GM18867 (cell line): ENCODE measurements around the gene ESR2.
A peak's percentile ranks its signal among the peaks of the same experiment; 100 is the strongest.
"Not testable (repeated sequence)": the region's sequence is repeated elsewhere in the genome, so short reads cannot be mapped to it uniquely, and the experiment has no call there.

ENCODE experiments used
- ATAC-seq: cut with Tn5 transposase; IDR thresholded peaks from one replicate; pipeline ENCODE4 v1.9.1; 2021; ENCODE audit warnings: mild to moderate bottlenecking, moderate library complexity; ENCODE audit not compliant: unreplicated experiment

The ESR2 gene

GRCh38 chr14:64201296-64201695 is 92.9 kb downstream of the ESR2 start:
- no peak for ATAC-seq

GRCh38 chr14:64200170-64200569 is 94.0 kb downstream of the ESR2 start:
- no peak for ATAC-seq

- ATAC-seq: no peak
Measured at GRCh38 chr14:64198486-64198885, 95.7 kb downstream of the ESR2 start.

GRCh38 chr14:64197996-64198395 is 96.2 kb downstream of the ESR2 start:
- ATAC-seq: no peak

GRCh38 chr14:64196814-64197411 is 97.3 kb downstream of the ESR2 start:
- no peak for ATAC-seq

- ATAC-seq: no peak
Measured at GRCh38 chr14:64196056-64196455, 98.1 kb downstream of the ESR2 start.

- ATAC-seq: no peak
Measured at GRCh38 chr14:64195199-64195598, 99.0 kb downstream of the ESR2 start.

GRCh38 chr14:64194404-64194803 is 99.8 kb downstream of the ESR2 start:
- ATAC-seq: no peak

- no peak for ATAC-seq
Measured at GRCh38 chr14:64193821-64194220, 100.3 kb downstream of the ESR2 start.

- no peak for ATAC-seq
Measured at GRCh38 chr14:64191756-64192155, 102.4 kb downstream of the ESR2 start.

- ATAC-seq: no peak
Measured at GRCh38 chr14:64190974-64191502, 103.1 kb downstream of the ESR2 start.

GRCh38 chr14:64187331-64187730 is 106.8 kb downstream of the ESR2 start:
- no peak for ATAC-seq

- no peak for ATAC-seq
Measured at GRCh38 chr14:64186231-64187129, 107.7 kb downstream of the ESR2 start.

GRCh38 chr14:64185184-64185583 is 109.0 kb downstream of the ESR2 start:
- ATAC-seq: no peak

- no peak for ATAC-seq
Measured at GRCh38 chr14:64184103-64184729, 110.0 kb downstream of the ESR2 start.

- ATAC-seq: not testable (repeated sequence)
Measured at GRCh38 chr14:64182908-64183307, 111.3 kb downstream of the ESR2 start.

- no peak for ATAC-seq
Measured at GRCh38 chr14:64178814-64179213, 115.4 kb downstream of the ESR2 start.

- ATAC-seq: no peak
Measured at GRCh38 chr14:64176330-64176729, 117.8 kb downstream of the ESR2 start.

GRCh38 chr14:64174922-64175782 is 119.0 kb downstream of the ESR2 start:
- no peak for ATAC-seq

- peak; percentile 46 for ATAC-seq
Measured at GRCh38 chr14:64170181-64170580, 124.0 kb downstream of the ESR2 start.

- no peak for ATAC-seq
Measured at GRCh38 chr14:64159588-64159987, 134.6 kb downstream of the ESR2 start.
